GM18499 (cell line): ENCODE data around the gene ARHGAP25.

ENCODE experiments used
- ATAC-seq: cut with Tn5 transposase; IDR thresholded peaks from one replicate; pipeline ENCODE4 v1.9.1; 2021; ENCODE audit warnings: moderate number of reproducible peaks; ENCODE audit not compliant: insufficient read depth, unreplicated experiment

Gene ARHGAP25

GRCh38 chr2:68716604-68717304 is 17.9 kb upstream of the ARHGAP25 start:
- ATAC-seq = no peak

GRCh38 chr2:68717305-68717661 is 17.3 kb upstream of the ARHGAP25 start:
- ATAC-seq = peak; percentile 29

DNA sequence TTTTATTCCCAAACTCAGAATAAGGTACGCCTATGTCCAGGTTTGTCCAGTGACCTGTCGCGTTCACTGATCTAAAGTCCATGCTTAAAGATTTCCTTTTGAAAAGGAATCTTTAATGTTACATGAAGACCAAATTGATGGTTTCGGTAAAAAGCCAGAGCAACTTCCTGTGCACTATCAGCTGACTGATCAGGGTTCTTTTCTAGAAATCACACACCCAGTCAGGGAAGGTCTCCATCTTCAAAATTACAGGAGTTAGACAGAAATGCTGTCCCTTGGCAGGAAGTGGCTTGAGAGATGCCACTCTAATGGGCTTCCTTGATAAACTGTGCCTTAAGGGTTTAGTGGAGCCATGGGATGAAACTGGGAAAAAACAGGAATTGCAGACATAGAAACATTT is 14.7 kb upstream of the ARHGAP25 start:
- no peak for ATAC-seq

DNA sequence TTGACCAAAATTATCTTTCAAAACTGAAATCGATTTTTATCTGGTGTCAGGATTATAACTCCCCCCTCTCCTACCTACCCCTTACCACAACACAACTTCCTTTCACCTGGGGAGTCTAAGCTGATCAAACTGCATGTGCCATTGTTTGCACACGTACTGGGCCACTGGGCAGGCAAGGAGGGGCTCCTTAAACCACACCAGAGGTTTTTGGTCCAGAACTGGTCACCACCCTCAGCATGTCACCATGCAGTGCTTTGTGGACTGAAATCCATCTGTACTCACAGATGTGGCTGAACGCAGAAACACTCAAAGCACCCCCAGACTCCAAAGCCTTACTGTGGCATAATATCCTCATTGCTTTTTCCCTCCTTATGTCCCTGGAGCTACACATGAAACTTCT is 13.9 kb upstream of the ARHGAP25 start:
- no peak for ATAC-seq

DNA sequence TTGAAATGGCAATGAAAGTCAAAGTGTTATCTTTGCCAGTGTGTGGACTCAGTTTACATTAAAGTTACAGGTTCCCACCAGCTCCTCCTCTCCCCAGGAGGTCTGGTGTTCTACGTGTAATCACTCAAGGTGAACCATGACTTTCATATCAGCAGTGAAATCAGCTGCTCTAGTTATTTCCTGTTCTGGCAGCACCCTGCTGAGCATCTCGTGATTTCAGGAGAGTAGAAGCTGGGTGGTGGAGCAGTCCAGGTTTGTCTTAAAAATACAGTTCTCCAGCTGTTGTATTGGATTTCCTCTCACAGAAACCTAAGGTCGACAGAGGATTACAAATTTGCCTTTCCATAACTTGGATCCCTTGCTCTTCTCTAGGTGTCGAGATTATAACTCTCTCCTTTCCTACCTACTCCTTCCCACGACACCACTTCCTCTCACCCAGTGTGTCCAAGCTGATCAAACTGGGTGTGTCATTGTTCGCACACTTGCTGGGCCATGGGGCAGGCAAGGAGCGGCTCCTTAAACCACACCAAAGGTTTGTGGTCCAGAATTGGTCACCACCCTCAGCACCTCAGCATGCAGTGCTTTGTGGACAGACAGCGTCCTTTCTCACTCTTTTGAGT is 13.0 kb upstream of the ARHGAP25 start:
- peak; percentile 50 for ATAC-seq

- no peak for ATAC-seq
Observed at GRCh38 chr2:68722712-68723111, 11.9 kb upstream of the ARHGAP25 start.

DNA sequence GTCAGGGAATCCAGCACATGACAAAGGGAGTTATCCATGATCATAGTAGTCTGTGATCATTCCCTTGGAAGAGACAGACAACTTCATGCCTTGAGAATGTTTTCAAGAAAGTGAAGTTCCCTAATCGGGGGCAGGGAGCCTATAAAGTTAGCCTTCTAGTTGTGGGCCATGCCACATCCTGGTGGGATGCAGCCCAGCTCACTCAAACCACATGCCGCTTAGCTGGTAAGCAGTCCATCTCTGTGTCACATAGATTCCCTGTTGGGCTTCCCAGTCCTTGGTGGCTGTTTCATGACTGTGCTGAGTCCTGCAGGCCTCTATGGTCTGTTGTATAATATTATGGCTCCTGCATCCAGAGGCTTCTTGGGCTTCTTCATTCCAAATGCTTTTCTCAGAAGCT is 11.4 kb upstream of the ARHGAP25 start:
- no peak for ATAC-seq

DNA sequence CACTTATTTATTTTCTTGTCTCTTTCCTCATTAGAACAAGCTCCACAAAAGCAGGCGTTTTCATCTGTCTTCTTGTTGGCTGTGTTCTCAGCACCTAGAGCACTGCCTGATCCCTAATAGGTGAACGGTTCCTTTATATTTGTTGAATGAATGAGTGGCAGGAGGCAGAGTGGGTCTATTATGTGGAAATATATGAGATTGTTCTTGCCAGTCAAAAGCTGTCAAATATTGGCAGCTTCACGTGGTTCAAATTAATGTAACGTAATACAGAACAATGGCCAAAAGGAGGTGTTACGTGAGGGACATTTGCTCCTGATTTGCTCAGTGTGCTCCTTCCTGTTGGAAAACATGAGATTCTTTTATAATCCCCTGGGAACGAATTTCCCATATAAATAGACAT is 8.5 kb upstream of the ARHGAP25 start:
- ATAC-seq = no peak

GRCh38 chr2:68726608-68727367 is 7.8 kb upstream of the ARHGAP25 start:
- peak; percentile 96 for ATAC-seq

- no peak for ATAC-seq
Observed at GRCh38 chr2:68727683-68728375, 6.8 kb upstream of the ARHGAP25 start.

GRCh38 chr2:68730828-68731227 is 3.8 kb upstream of the ARHGAP25 start:
- ATAC-seq = no peak

DNA sequence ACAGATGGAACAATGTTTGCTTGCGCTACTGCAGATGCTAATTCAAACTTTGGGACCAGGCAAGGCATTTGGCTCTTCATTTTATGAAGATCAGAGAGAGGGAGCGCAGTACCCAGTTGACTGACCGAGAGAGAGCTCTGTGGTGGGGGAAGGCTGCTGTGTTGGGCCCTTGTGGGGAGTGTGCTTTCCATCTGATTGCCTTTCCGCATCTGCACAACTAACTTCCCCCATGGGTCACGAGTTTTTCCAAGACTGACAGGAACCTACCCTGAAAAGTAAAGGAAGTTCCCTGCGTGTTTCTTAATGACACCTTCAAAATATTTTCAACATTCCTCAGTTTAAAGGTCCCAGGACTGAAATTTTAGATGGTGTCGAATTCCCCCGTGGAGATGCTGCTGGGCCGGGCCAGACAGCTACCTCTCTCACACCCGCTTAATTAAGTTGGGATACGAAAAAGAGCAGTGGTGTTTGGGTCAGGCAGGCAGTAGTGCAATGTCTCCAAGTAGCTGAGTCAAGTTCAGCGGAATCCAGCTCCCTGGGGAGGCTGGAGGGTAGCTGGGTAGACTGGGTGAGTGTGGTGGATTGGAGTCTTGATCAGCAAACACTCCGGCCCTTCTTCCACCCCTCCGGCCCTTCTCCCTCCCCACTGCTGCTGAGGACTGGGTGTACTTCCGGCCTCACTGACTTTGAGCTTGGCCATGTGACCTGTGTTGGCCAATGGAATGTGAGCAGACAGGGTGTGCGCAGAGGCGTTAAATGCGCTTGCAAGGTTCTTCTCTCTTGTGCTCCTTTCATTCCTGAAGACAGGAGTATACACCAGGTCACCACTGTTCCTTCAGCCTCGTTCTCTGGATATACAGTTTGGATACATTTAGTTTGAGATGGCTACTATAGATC is 2.3 kb upstream of the ARHGAP25 start:
- ATAC-seq = no peak

GRCh38 chr2:68733365-68733764 is 1.2 kb upstream of the ARHGAP25 start:
- no peak for ATAC-seq

DNA sequence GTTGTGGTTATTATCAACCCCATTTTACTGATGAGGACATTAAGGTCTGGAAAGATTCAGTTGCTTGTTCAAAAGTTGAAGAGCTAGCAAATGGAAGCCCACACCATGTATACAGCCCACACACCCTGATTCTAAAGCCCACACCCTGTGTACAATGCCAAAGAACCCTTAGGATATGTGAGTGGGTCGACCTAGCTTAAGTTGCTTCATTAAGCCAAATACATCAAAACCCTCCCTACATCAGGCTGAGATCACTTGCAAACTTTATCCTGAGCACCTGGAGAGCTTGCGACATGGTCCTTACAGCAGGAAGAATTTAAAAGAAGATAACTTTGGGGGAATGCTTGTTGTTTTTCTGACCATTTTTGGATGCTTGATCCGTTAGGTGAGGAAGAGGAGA is 435 bp upstream of the ARHGAP25 start:
- no peak for ATAC-seq

DNA sequence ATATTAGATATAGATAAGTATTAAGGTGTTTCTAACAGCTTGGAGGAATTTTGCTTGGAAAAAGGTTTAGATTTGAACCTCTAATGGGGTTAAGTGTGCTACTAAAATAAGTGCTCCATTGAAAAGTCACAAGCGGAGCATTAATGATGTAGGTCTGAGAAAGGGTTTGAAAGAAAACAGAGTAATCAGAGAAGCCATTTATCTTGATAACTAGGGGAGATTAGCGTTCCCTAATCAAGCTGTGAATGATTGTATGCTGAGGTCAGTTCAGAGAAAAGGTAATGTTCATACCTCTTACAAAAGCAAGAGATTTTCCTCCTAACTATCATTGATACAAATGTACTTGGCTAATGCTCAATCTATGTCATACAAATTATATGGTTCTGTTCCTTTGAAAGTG is 1.5 kb downstream of the ARHGAP25 start:
- no peak for ATAC-seq

DNA sequence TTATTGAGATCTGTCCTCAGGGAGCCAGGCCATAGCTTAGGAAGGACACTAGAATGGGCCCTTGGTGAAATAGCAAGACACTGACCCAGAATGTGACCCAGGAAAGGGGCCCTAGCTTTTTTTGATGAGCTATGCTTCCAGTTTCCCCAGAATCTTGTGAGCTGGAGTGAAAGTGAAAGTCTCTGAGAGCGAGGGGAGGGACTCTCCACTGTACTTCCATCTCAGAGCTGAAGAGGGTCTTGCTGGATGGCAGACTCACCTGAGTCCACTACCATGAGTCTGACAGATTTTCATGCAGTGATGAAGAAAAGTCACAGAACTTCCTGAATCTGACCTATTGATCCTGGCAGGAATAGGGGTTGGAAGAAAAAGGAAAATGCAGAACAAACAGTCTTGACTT is 3.1 kb downstream of the ARHGAP25 start:
- ATAC-seq = no peak

DNA sequence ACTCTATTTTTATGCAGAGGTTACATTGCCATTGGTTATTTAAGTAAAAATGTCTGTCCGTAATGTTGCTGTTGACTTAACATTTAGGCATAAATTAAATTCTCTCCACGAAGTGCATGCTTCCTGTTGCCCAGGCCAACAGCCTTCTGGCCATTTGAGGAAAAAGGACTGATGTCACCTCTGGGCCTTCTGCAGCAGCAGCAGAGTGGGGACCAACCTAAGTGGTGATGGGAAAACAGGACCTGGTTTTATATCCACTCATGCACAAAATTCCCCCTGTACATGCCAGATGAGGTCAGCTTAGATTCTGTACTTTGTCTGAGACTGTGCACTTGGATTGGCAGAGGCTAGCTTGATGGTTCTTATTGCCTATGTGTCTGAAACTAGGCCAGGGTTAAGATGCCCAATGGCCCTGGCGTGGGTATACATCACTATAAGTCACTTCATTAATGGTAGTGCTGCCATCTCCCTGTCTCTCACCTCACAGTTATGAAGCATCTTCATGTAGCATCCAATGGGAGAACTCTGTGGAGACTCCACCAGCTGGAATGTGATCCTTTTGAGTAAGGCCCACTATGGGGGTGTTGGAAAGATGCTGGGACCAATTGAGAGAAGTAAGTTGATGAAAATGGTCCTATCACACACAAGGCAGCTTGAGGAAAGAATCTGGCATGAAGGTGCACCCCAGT is 4.4 kb downstream of the ARHGAP25 start:
- no peak for ATAC-seq

- no peak for ATAC-seq
Observed at GRCh38 chr2:68739595-68740399, 5.2 kb downstream of the ARHGAP25 start.
